CD4-positive, alpha-beta T cell (primary cell): ENCODE measurements around the gene TMEM163. TPM values are rescaled to one million over a fixed set of nuclear protein-coding genes. Genes with fewer than 3 reads are reported as not detected.

Experiments
- ATAC-seq: fragments of 200-7000 bp; cut with Tn5 transposase; one replicate; pipeline ENCODE4 v1.10.0; 2022; ENCODE audit warnings: mild to moderate bottlenecking; ENCODE audit not compliant: poor library complexity
- CTCF ChIA-PET: fragments of 350-600 bp; sonication (Branson Sonifier 250); formaldehyde crosslinking; loops from one replicate; lab custom pipeline; 2021; ENCODE audit warnings: antibody characterized with exemption, inconsistent platforms; lab: Charles Lee
- POLR2A ChIA-PET: fragments of 350-600 bp; sonication (Branson Sonifier 250); formaldehyde crosslinking; loops from one replicate; lab custom pipeline; 2021; ENCODE audit warnings: antibody characterized with exemption, inconsistent platforms; lab: Charles Lee
- DNase-seq, 14 experiments: peaks; one replicate each; pipeline ENCODE4 v3.0.0-alpha.2; 2013 to 2020; ENCODE audit warnings: mixed read lengths in 2 of 14
- H3K27ac ChIP-seq, 2 donors: one replicate each; pipeline versions ENCODE4 v1.5.1 to v1.7.0; 2013; ENCODE audit warnings: low read length in 2 of 2, low read depth in 1 of 2, mild to moderate bottlenecking in 1 of 2
- H3K27me3 ChIP-seq, 2 experiments: 1 replicate in 1 of 2; 2 replicates in 1 of 2; pipeline versions ENCODE4 v1.6.1 to v1.7.0; 2013; ENCODE audit warnings: low read length in 2 of 2, control low read depth in 1 of 2, mild to moderate bottlenecking in 1 of 2, moderate library complexity in 1 of 2; ENCODE audit not compliant: insufficient read depth in 2 of 2, control insufficient read depth in 1 of 2
- H3K36me3 ChIP-seq: one replicate; pipeline ENCODE4 v1.6.1; 2013; ENCODE audit warnings: low read length, control low read depth; ENCODE audit not compliant: insufficient read depth
- H3K4me1 ChIP-seq: one replicate; pipeline ENCODE4 v1.6.1; 2013; ENCODE audit warnings: low read length, control low read depth; ENCODE audit not compliant: insufficient read depth
- H3K4me3 ChIP-seq: one replicate; pipeline ENCODE4 v1.5.1; 2013; ENCODE audit warnings: mild to moderate bottlenecking, low read length, moderate library complexity
- H3K9me3 ChIP-seq, 2 experiments: 1 replicate in 1 of 2; 2 replicates in 1 of 2; pipeline versions ENCODE4 v1.6.1 to v1.7.0; 2013; ENCODE audit warnings: low read length in 2 of 2, mild to moderate bottlenecking in 2 of 2, control low read depth in 1 of 2, moderate library complexity in 1 of 2; ENCODE audit not compliant: control insufficient read depth in 1 of 2, insufficient read depth in 1 of 2
- H3K27ac Mint-ChIP-seq: one replicate; pipeline ENCODE4 v1.8.0; 2020; ENCODE audit warnings: mixed read lengths
- H3K27me3 Mint-ChIP-seq: one replicate; pipeline ENCODE4 v1.8.0; 2021; ENCODE audit warnings: mixed read lengths
- H3K36me3 Mint-ChIP-seq: one replicate; pipeline ENCODE4 v1.8.0; 2021; ENCODE audit warnings: low read depth, mixed read lengths
- H3K4me1 Mint-ChIP-seq: one replicate; pipeline ENCODE4 v1.8.0; 2021; ENCODE audit warnings: low read depth, mixed read lengths
- H3K4me3 Mint-ChIP-seq: one replicate; pipeline ENCODE4 v1.8.0; 2020; ENCODE audit warnings: mild to moderate bottlenecking, mixed read lengths
- H3K9me3 Mint-ChIP-seq: one replicate; pipeline ENCODE4 v1.8.0; 2020; ENCODE audit warnings: mixed read lengths
- CTCF ChIP-seq: fragments of 200-600 bp; IDR thresholded peaks from one replicate; pipeline ENCODE4 v1.8.0; 2022; ENCODE audit warnings: antibody characterized with exemption, mild to moderate bottlenecking
- intact Hi-C, 2 experiments: fragments of 100-400 bp; cut with DNase I in 1 of 2; cut with micrococcal nuclease in 1 of 2; formaldehyde crosslinking; loops; one replicate each; pipeline versions ENCODE4 v1.15.1 to v1.9.0; 2023 to 2025; cut with DNase I, micrococcal nuclease
- total RNA-seq, 174 experiments: library from RNA in 2 of 174; stranded (reverse) in 2 of 174; gene quantifications; one replicate each; pipeline ENCODE4 v1.2.3 and lab custom pipeline; 2021 to 2026

The TMEM163 gene
- total RNA-seq, 2 experiments from 2014 or later = 0.14 to 0.47 TPM

- TF ChIP-seq CTCF = no peak
- Mint-ChIP-seq H3K27ac (no peak overlapping the region), H3K36me3 (no peaks in the 10 kb centered on the region), H3K27me3 (peaks cover 11% of the 10 kb centered on the region), H3K9me3 (peaks cover 2% of the 10 kb centered on the region), H3K4me3 (no peak overlapping the region), H3K4me1 (no peaks in the 10 kb centered on the region)
- POLR2A ChIA-PET = no interaction called here
- DNase-seq = no peak
- Histone ChIP-seq H3K9me3 (no peaks in the 10 kb centered on the region), H3K4me1 (no peaks in the 10 kb centered on the region), H3K27me3 (no peaks in the 10 kb centered on the region), H3K4me3 (no peak overlapping the region), H3K27ac (no peak overlapping the region), H3K36me3 (no peaks in the 10 kb centered on the region)
- intact Hi-C loops = no loop called here
- ATAC-seq = no peak
- CTCF ChIA-PET = no interaction called here
Measured at GRCh38 chr2:134728163-134728562, 9.4 kb upstream of the TMEM163 start.

- no peak for ATAC-seq
- Mint-ChIP-seq H3K9me3 (no peaks in the 10 kb centered on the region), H3K4me1 (no peaks in the 10 kb centered on the region), H3K36me3 (no peaks in the 10 kb centered on the region), H3K27me3 (peaks cover 18% of the 10 kb centered on the region), H3K4me3 (no peak overlapping the region), H3K27ac (no peak overlapping the region)
- Histone ChIP-seq H3K27me3 (no peaks in the 10 kb centered on the region), H3K9me3 (no peaks in the 10 kb centered on the region), H3K36me3 (no peaks in the 10 kb centered on the region), H3K4me1 (no peaks in the 10 kb centered on the region), H3K4me3 (no peak overlapping the region), H3K27ac (no peak overlapping the region)
- ChIA-PET POLR2A (no interaction called here), CTCF (no interaction called here)
- intact Hi-C loops = no loop called here
- no peak for DNase-seq
- TF ChIP-seq CTCF = no peak
Measured at GRCh38 chr2:134727385-134727784, 8.6 kb upstream of the TMEM163 start.

- H3K4me3 ChIP-seq = no peak overlapping the region
- H3K4me1 Mint-ChIP-seq = no peaks in the 10 kb centered on the region
- H3K27me3 Mint-ChIP-seq = peaks cover 26% of the 10 kb centered on the region
- H3K27me3 ChIP-seq = peaks cover 0 to 3% of the 10 kb centered on the region in 2 experiments
- TF ChIP-seq CTCF = no peak
- no peak overlapping the region for H3K27ac ChIP-seq
- no peaks in the 10 kb centered on the region for H3K36me3 Mint-ChIP-seq
- DNase-seq = no peak
- H3K27ac Mint-ChIP-seq = no peak overlapping the region
- no peaks in the 10 kb centered on the region for H3K4me1 ChIP-seq
- intact Hi-C loops = no loop called here
- no peaks in the 10 kb centered on the region for H3K36me3 ChIP-seq
- H3K9me3 Mint-ChIP-seq = no peaks in the 10 kb centered on the region
- POLR2A ChIA-PET = no interaction called here
- no peaks in the 10 kb centered on the region for H3K9me3 ChIP-seq
- H3K4me3 Mint-ChIP-seq = no peak overlapping the region
- CTCF ChIA-PET = no interaction called here
- no peak for ATAC-seq
Measured at GRCh38 chr2:134726645-134727044, 7.8 kb upstream of the TMEM163 start.
